ENCODE results near the gene CENPF.

DNA sequence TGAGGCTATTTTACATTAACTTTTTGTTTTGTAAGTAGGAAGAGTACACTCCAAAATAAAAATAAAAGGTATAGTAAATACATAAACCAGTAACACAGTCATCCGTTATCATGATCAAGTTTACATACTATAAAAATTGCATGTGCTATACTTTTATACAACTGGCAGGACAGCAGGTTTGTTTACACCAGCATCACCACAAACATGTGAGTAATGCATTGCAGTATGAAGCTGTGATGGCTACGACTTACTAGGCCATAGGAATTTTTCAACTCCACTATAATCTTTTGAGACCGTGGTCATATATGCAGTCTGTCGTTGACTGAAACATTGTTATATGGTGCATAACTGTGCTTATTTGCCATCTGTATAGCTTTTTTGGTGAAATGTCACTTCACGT is 106.2 kb downstream of the CENPF start:
- TF ChIP-seq, protein P1, sequence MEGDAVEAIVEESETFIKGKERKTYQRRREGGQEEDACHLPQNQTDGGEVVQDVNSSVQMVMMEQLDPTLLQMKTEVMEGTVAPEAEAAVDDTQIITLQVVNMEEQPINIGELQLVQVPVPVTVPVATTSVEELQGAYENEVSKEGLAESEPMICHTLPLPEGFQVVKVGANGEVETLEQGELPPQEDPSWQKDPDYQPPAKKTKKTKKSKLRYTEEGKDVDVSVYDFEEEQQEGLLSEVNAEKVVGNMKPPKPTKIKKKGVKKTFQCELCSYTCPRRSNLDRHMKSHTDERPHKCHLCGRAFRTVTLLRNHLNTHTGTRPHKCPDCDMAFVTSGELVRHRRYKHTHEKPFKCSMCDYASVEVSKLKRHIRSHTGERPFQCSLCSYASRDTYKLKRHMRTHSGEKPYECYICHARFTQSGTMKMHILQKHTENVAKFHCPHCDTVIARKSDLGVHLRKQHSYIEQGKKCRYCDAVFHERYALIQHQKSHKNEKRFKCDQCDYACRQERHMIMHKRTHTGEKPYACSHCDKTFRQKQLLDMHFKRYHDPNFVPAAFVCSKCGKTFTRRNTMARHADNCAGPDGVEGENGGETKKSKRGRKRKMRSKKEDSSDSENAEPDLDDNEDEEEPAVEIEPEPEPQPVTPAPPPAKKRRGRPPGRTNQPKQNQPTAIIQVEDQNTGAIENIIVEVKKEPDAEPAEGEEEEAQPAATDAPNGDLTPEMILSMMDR (conservative IDR thresholded peaks at IDR 0.05; ENCODE audit: low read depth in 2 of 2), result no peak
- TF ChIP-seq JUNB (IDR thresholded peaks at IDR 0.05; ENCODE audit: unreplicated experiment), result no peak
- no peak for TF ChIP-seq POLR2AphosphoS5 (IDR thresholded peaks at IDR 0.05; ENCODE audit: low read depth)
- TF ChIP-seq EZH2 (IDR thresholded peaks at IDR 0.05; ENCODE audit: low read depth, unreplicated experiment), result no peak
- no peak for TF ChIP-seq CREB1 (CRISPR knock-in tag; IDR thresholded peaks at IDR 0.05; ENCODE audit: low read depth)
- no peak for TF ChIP-seq EZH2phosphoT487 (IDR thresholded peaks at IDR 0.05; ENCODE audit: unreplicated experiment)
- no peak for TF ChIP-seq STAT1 (IDR thresholded peaks at IDR 0.05; ENCODE audit: unreplicated experiment)
- no peak for TF ChIP-seq ZNF114 (CRISPR knock-in tag; IDR thresholded peaks at IDR 0.05)
- TF ChIP-seq, protein P2, sequence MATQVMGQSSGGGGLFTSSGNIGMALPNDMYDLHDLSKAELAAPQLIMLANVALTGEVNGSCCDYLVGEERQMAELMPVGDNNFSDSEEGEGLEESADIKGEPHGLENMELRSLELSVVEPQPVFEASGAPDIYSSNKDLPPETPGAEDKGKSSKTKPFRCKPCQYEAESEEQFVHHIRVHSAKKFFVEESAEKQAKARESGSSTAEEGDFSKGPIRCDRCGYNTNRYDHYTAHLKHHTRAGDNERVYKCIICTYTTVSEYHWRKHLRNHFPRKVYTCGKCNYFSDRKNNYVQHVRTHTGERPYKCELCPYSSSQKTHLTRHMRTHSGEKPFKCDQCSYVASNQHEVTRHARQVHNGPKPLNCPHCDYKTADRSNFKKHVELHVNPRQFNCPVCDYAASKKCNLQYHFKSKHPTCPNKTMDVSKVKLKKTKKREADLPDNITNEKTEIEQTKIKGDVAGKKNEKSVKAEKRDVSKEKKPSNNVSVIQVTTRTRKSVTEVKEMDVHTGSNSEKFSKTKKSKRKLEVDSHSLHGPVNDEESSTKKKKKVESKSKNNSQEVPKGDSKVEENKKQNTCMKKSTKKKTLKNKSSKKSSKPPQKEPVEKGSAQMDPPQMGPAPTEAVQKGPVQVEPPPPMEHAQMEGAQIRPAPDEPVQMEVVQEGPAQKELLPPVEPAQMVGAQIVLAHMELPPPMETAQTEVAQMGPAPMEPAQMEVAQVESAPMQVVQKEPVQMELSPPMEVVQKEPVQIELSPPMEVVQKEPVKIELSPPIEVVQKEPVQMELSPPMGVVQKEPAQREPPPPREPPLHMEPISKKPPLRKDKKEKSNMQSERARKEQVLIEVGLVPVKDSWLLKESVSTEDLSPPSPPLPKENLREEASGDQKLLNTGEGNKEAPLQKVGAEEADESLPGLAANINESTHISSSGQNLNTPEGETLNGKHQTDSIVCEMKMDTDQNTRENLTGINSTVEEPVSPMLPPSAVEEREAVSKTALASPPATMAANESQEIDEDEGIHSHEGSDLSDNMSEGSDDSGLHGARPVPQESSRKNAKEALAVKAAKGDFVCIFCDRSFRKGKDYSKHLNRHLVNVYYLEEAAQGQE (IDR thresholded peaks at IDR 0.05; ENCODE audit: unreplicated experiment), result no peak
- TF ChIP-seq, protein P3, sequence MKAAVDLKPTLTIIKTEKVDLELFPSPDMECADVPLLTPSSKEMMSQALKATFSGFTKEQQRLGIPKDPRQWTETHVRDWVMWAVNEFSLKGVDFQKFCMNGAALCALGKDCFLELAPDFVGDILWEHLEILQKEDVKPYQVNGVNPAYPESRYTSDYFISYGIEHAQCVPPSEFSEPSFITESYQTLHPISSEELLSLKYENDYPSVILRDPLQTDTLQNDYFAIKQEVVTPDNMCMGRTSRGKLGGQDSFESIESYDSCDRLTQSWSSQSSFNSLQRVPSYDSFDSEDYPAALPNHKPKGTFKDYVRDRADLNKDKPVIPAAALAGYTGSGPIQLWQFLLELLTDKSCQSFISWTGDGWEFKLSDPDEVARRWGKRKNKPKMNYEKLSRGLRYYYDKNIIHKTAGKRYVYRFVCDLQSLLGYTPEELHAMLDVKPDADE (IDR thresholded peaks at IDR 0.05), result no peak
- TF ChIP-seq ZNF331 (CRISPR knock-in tag; IDR thresholded peaks at IDR 0.05; ENCODE audit: low read depth), result no peak
- no peak for TF ChIP-seq NANOG (IDR thresholded peaks at IDR 0.05; ENCODE audit: borderline replicate concordance)

Data from GM23338 (cell line).